Endothelial cell of umbilical vein (primary cell): Measurements from ENCODE around the gene SOX13. TPM values are rescaled to one million over a fixed set of nuclear protein-coding genes. Genes with fewer than 3 reads are reported as not detected.

Source experiments
- BruUV-seq: library from RNA; stranded (reverse); fragments of 400-500 nt; replicated peaks from 2 replicates; lab custom pipeline; 2021; lab: Mats Ljungman, UMichigan
- CTCF ChIA-PET: fragments of 300-600, 350-600 bp; sonication (Branson Sonifier 250); formaldehyde crosslinking; loops from one replicate; lab custom pipeline; 2021; ENCODE audit warnings: antibody characterized with exemption, inconsistent platforms; lab: Charles Lee
- POLR2A ChIA-PET: fragments of 300-600, 350-600 bp; sonication (Branson Sonifier 250); formaldehyde crosslinking; loops from one replicate; lab custom pipeline; 2021; ENCODE audit warnings: antibody characterized with exemption, inconsistent platforms; lab: Charles Lee
- DNase-seq: peaks from one replicate; pipeline ENCODE4 v3.0.0-alpha.2; 2011; ENCODE audit warnings: low read depth, low spot score
- FAIRE-seq: peaks from 2 replicates; lab custom pipeline; 2011; peaks lifted over from hg19 to GRCh38; lab: Jason Lieb, UNC
- H2AFZ ChIP-seq: 2 replicates; pipeline ENCODE4 v1.6.0; 2012; ENCODE audit warnings: low read depth, low read length, control low read depth, inconsistent platforms
- H3K27ac ChIP-seq: 2 replicates; pipeline ENCODE4 v1.5.1; 2011; ENCODE audit warnings: low read depth, mild to moderate bottlenecking, control low read depth, low read length, moderate library complexity; ENCODE audit not compliant: insufficient read depth
- H3K27me3 ChIP-seq, 2 experiments: 2 replicates each; pipeline versions ENCODE4 v1.6.0 to v1.6.1; 2011; ENCODE audit warnings: low read length in 2 of 2, mixed read lengths in 1 of 2; ENCODE audit not compliant: control insufficient read depth in 2 of 2, insufficient read depth in 2 of 2
- H3K36me3 ChIP-seq, 2 experiments: 2 replicates in 1 of 2; 3 replicates in 1 of 2; pipeline ENCODE4 v1.5.1; 2011; ENCODE audit warnings: low read length in 2 of 2, mild to moderate bottlenecking in 1 of 2, moderate library complexity in 1 of 2; ENCODE audit not compliant: control insufficient read depth in 2 of 2, insufficient read depth in 2 of 2; ENCODE audit errors: extremely low read depth in 1 of 2
- H3K4me1 ChIP-seq: 3 replicates; pipeline ENCODE4 v1.5.1; 2011; ENCODE audit warnings: mild to moderate bottlenecking, low read length; ENCODE audit not compliant: control insufficient read depth, insufficient read depth; ENCODE audit errors: extremely low read depth
- H3K4me2 ChIP-seq: 2 replicates; pipeline ENCODE4 v1.6.1; 2011; ENCODE audit warnings: low read length, control low read depth, mixed read lengths; ENCODE audit not compliant: insufficient read depth
- H3K4me3 ChIP-seq, 3 experiments: fragments of 200-600 bp in 1 of 3; sonication (generic), shearing (Covaris generic) in 1 of 3; replicated peaks in 1 of 3; 2 replicates each; pipeline ENCODE4 v1.5.1; 2011 to 2016; ENCODE audit warnings: control low read depth in 3 of 3, low read length in 3 of 3, mild to moderate bottlenecking in 2 of 3, inconsistent platforms in 1 of 3, low read depth in 1 of 3, moderate library complexity in 1 of 3; ENCODE audit not compliant: insufficient read depth in 1 of 3
- H3K79me2 ChIP-seq: 2 replicates; pipeline ENCODE4 v1.6.0; 2012; ENCODE audit warnings: low read length, inconsistent platforms; ENCODE audit not compliant: control insufficient read depth, insufficient read depth
- H3K9ac ChIP-seq: replicated peaks from 2 replicates; pipeline ENCODE3; 2011; ENCODE audit warnings: low read length, control low read depth; ENCODE audit not compliant: insufficient read depth; ENCODE audit errors: extremely low read depth
- H3K9me1 ChIP-seq: replicated peaks from 3 replicates; pipeline ENCODE4 v1.6.0; 2011; ENCODE audit warnings: mild to moderate bottlenecking, low read length; ENCODE audit not compliant: control insufficient read depth, insufficient read depth; ENCODE audit errors: extremely low read depth
- H3K9me3 ChIP-seq: replicated peaks from 2 replicates; pipeline ENCODE4 v1.5.1; 2012; ENCODE audit warnings: low read length, inconsistent platforms; ENCODE audit not compliant: control insufficient read depth, insufficient read depth
- H4K20me1 ChIP-seq: replicated peaks from 2 replicates; pipeline ENCODE3; 2011; ENCODE audit warnings: mild to moderate bottlenecking, low read length; ENCODE audit not compliant: control insufficient read depth, insufficient read depth; ENCODE audit errors: extremely low read depth
- CTCF ChIP-seq, 2 donors: IDR thresholded peaks; 1 replicate in 1 of 2; 2 replicates in 1 of 2; pipeline ENCODE4 v1.5.1; 2011; ENCODE audit warnings: low read length in 2 of 2, mild to moderate bottlenecking in 2 of 2, moderate library complexity in 2 of 2, control low read depth in 1 of 2, inconsistent platforms in 1 of 2, low read depth in 1 of 2; ENCODE audit not compliant: insufficient read depth in 1 of 2; ENCODE audit errors: extremely low read depth in 1 of 2
- EZH2 ChIP-seq: IDR thresholded peaks from 2 replicates; pipeline ENCODE4 v1.6.1; 2012; ENCODE audit warnings: borderline replicate concordance, low read depth, mild to moderate bottlenecking, moderate library complexity, low read length, inconsistent platforms; ENCODE audit not compliant: severe bottlenecking
- FOS ChIP-seq: IDR thresholded peaks from 2 replicates; pipeline ENCODE4 v1.6.1; 2011; ENCODE audit warnings: mild to moderate bottlenecking, low read length, moderate library complexity, borderline replicate concordance; ENCODE audit not compliant: insufficient read depth
- GATA2 ChIP-seq: IDR thresholded peaks from 2 replicates; pipeline ENCODE4 v1.7.0; 2011; ENCODE audit warnings: low read depth, mild to moderate bottlenecking, moderate library complexity, mixed read lengths, low read length; ENCODE audit not compliant: insufficient read length, insufficient read depth
- JUN ChIP-seq: IDR thresholded peaks from 2 replicates; pipeline ENCODE4 v1.6.1; 2011; ENCODE audit warnings: borderline replicate concordance, low read depth; ENCODE audit not compliant: insufficient read length, insufficient read depth
- MYC ChIP-seq: IDR thresholded peaks from one replicate; pipeline ENCODE4 v1.6.1; 2011; ENCODE audit warnings: mild to moderate bottlenecking, low read depth, low read length
- POLR2A ChIP-seq: IDR thresholded peaks from 2 replicates; pipeline ENCODE4 v1.6.1; 2012; ENCODE audit warnings: low read depth, mild to moderate bottlenecking, control low read depth, low read length
- POLR2AphosphoS5 ChIP-seq: IDR thresholded peaks from 2 replicates; pipeline ENCODE4 v1.6.1; 2012; ENCODE audit warnings: low read depth, mild to moderate bottlenecking, control low read depth, low read length, moderate library complexity; ENCODE audit not compliant: insufficient read depth
- dilution Hi-C: fragments of 300-500 bp; cut with MboI; formaldehyde crosslinking; loops from one replicate; pipeline ENCODE4 v1.15.0; 2019; ENCODE audit warnings: low sequenced_read_pairs; ENCODE audit not compliant: extremely low pct_ligation_motif_present
- intact Hi-C: fragments of 100-400 bp; cut with micrococcal nuclease; formaldehyde crosslinking; loops from one replicate; pipeline ENCODE4 v1.10.0; 2022
- polyA plus RNA-seq, 4 experiments: library from polyadenylated mRNA; depleted of rRNA in 3 of 4; stranded (reverse) in 3 of 4; unstranded in 1 of 4; fragments of >200 nt; gene quantifications; 2 replicates each; pipeline versions ENCODE4 v1.2.1 to v1.2.3, GENCODE V29; 2011 to 2012; ENCODE audit warnings: missing spikeins in 1 of 4
- total RNA-seq: library from RNA; stranded (reverse); gene quantifications from 2 replicates; pipeline ENCODE4 v1.2.3, GENCODE V29; 2021
- TF ChIP-seq, protein P1 (sequence below): IDR thresholded peaks from 2 replicates; pipeline ENCODE4 v1.6.1; 2011; ENCODE audit not compliant: insufficient read depth, insufficient read length

Gene SOX13
- total and polyA plus RNA-seq, 2 donors (not counting 3 experiments of a cell fraction or from before 2014, with no cell fraction given), result 40.8 to 57.7 TPM

- dilution Hi-C loops, result no loop called here
- no peak for FAIRE-seq
- Histone ChIP-seq H3K27ac (no peak overlapping the region), H3K4me1 (peaks cover 33% of the 10 kb centered on the region), H3K9me3 (no peaks in the 10 kb centered on the region), H2AFZ (no peak overlapping the region), H4K20me1 (no peaks in the 10 kb centered on the region), H3K4me3 (no peak overlapping the region), H3K79me2 (peaks cover 50% of the 10 kb centered on the region), H3K36me3 (no peaks in the 10 kb centered on the region), H3K4me2 (no peak overlapping the region), H3K9ac (no peak overlapping the region), H3K27me3 (no peaks in the 10 kb centered on the region), H3K9me1 (no peaks in the 10 kb centered on the region)
- CTCF ChIA-PET, result interaction anchor here (1.2 to 1.6 kb wide), 7 partner anchors 10 to 209 kb away, joined by 3 to 14 read pairs (median 4); no protein-coding TSS in a partner anchor
- BruUV-seq, result no TSS peak
- POLR2A ChIA-PET, result no interaction called here
- TF ChIP-seq EZH2 (no peak), GATA2 (no peak), POLR2A (no peak), CTCF (IDR thresholded peaks at IDR 0.05; ENCODE audit: extremely low read depth in 1 of 2, insufficient read depth in 1 of 2, low read depth in 1 of 2, low read length in 2 of 2) (no peak), JUN (no peak), FOS (no peak), MYC (no peak), POLR2AphosphoS5 (no peak)
- TF ChIP-seq, protein P1, sequence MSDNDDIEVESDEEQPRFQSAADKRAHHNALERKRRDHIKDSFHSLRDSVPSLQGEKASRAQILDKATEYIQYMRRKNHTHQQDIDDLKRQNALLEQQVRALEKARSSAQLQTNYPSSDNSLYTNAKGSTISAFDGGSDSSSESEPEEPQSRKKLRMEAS, result no peak
- intact Hi-C loops, result no loop called here
- no peak for DNase-seq
Observed at GRCh38 chr1:204079608-204079999, 6.7 kb downstream of the SOX13 start.
